Endodermal cell (in vitro differentiated cells): ENCODE results near the gene CTIF. TPM values are rescaled to one million over a fixed set of nuclear protein-coding genes. Genes with fewer than 3 reads are reported as not detected.
A peak's percentile ranks its signal among the peaks of the same experiment; 100 is the strongest.

Experiments used
- DNase-seq: peaks from one replicate; pipeline ENCODE4 v3.0.0-alpha.2; 2017
- H3K27ac ChIP-seq: 2 replicates; pipeline ENCODE4 v1.5.1; 2013; ENCODE audit warnings: mild to moderate bottlenecking, low read depth, low read length, moderate library complexity
- H3K27me3 ChIP-seq: 2 replicates; pipeline ENCODE4 v1.6.1; 2013; ENCODE audit warnings: mild to moderate bottlenecking, low read length, moderate library complexity; ENCODE audit not compliant: insufficient read depth, control insufficient read depth, poor library complexity, severe bottlenecking
- H3K36me3 ChIP-seq: 2 replicates; pipeline ENCODE4 v1.7.0; 2013; ENCODE audit warnings: mild to moderate bottlenecking, low read length, moderate library complexity; ENCODE audit not compliant: control insufficient read depth, insufficient read depth
- H3K4me1 ChIP-seq: one replicate; pipeline ENCODE4 v1.7.0; 2013; ENCODE audit warnings: low read length; ENCODE audit not compliant: control insufficient read depth, insufficient read depth
- H3K4me3 ChIP-seq: 2 replicates; pipeline ENCODE4 v1.5.1; 2013; ENCODE audit warnings: mild to moderate bottlenecking, low read length, moderate library complexity
- H3K9ac ChIP-seq: 2 replicates; pipeline ENCODE4 v1.6.1; 2013; ENCODE audit warnings: mild to moderate bottlenecking, low read length, moderate library complexity; ENCODE audit not compliant: poor library complexity, severe bottlenecking; ENCODE audit errors: extremely low read depth
- H3K9me3 ChIP-seq: 2 replicates; pipeline ENCODE4 v1.6.1; 2013; ENCODE audit warnings: mild to moderate bottlenecking, low read length, moderate library complexity; ENCODE audit not compliant: control insufficient read depth
- H3K27ac Mint-ChIP-seq: 2 replicates; pipeline ENCODE4 v1.8.0; 2020; ENCODE audit warnings: mixed read lengths
- H3K27me3 Mint-ChIP-seq: 2 replicates; pipeline ENCODE4 v1.8.0; 2021; ENCODE audit warnings: mild to moderate bottlenecking, mixed read lengths; ENCODE audit not compliant: insufficient read depth
- H3K36me3 Mint-ChIP-seq: 2 replicates; pipeline ENCODE4 v1.8.0; 2020; ENCODE audit warnings: low read depth, mixed read lengths
- H3K4me1 Mint-ChIP-seq: 2 replicates; pipeline ENCODE4 v1.8.0; 2020; ENCODE audit warnings: mixed read lengths
- H3K4me3 Mint-ChIP-seq: 2 replicates; pipeline ENCODE4 v1.8.0; 2020; ENCODE audit warnings: mild to moderate bottlenecking, moderate library complexity, mixed read lengths
- H3K9me3 Mint-ChIP-seq: 2 replicates; pipeline ENCODE4 v1.8.0; 2020; ENCODE audit warnings: mild to moderate bottlenecking, mixed read lengths
- WGBS, 2 experiments: methylation state at CpG; one replicate each; pipeline versions ENCODE4 v1.1.5 to v1.1.7; 2013; ENCODE audit warnings: missing lambda C conversion rate in 2 of 2, mixed read lengths in 1 of 2; ENCODE audit not compliant: insufficient coverage in 1 of 2, insufficient read length in 1 of 2; 5-methylcytosine and 5-hydroxymethylcytosine counted together
- total RNA-seq, 2 donors: library from RNA; stranded (reverse); fragmentation: NEBNext Ultra II Directional in 1 of 2; extraction: Animal tissue kit (Norgen Biotek cat#: 25700) in 1 of 2; gene quantifications; 2 replicates in 1 of 2; 3 replicates in 1 of 2; pipeline ENCODE4 v1.2.1, GENCODE V29; 2021
- TF ChIP-seq, protein P1 (sequence below): fragments of 200-600 bp; sonication (generic); conservative IDR thresholded peaks from 2 replicates; pipeline ENCODE4 v1.5.0; 2021; ENCODE audit warnings: antibody characterized with exemption, mild to moderate bottlenecking

The CTIF gene
- total RNA-seq, 2 donors from 2014 or later: 33.8 to 41.6 TPM

DNA sequence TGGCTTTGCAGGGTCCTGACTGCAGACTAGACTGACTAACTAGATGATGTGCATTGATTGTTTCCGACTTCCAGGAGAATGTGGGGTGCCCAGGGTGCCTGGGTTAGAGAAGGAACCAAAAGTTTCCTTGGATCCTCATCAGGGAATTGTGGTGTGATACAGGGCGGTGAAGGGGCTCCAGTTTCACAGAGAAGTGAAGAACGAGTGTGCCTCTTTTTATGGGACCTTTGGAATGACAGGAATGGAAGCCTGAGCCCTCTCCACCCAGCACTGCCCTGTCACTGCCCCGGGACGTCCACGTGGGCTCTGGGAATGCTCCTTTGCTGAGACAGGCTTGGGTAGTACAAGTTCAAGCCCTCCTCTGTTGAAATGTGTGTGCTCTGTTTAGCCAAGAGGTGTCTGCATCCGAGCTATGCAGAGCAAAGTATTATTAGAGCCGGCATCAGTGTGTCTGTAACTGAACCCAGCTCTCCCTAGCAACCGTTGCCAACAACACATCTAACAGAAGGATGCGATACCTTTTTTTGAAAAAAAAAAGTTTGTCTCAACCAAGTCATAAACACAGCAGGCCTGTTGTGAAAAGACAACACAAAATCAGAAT, 228.4 kb downstream of the CTIF start:
- Histone ChIP-seq H3K9me3 (no peaks in the 10 kb centered on the region), H3K9ac (no peak overlapping the region), H3K27me3 (no peaks in the 10 kb centered on the region), H3K36me3 (peaks cover 9% of the 10 kb centered on the region), H3K27ac (no peak overlapping the region), H3K4me1 (no peaks in the 10 kb centered on the region), H3K4me3 (no peak overlapping the region)
- no peak for DNase-seq
- Mint-ChIP-seq H3K4me1 (peaks cover 27% of the 10 kb centered on the region), H3K36me3 (peaks cover 6% of the 10 kb centered on the region), H3K9me3 (no peaks in the 10 kb centered on the region), H3K27ac (no peak overlapping the region), H3K27me3 (no peaks in the 10 kb centered on the region), H3K4me3 (no peak overlapping the region)
- WGBS, 2 experiments: 88 to 92% methylated on average over 9 to 10 of the region's 10 CpGs
- TF ChIP-seq, protein P1, sequence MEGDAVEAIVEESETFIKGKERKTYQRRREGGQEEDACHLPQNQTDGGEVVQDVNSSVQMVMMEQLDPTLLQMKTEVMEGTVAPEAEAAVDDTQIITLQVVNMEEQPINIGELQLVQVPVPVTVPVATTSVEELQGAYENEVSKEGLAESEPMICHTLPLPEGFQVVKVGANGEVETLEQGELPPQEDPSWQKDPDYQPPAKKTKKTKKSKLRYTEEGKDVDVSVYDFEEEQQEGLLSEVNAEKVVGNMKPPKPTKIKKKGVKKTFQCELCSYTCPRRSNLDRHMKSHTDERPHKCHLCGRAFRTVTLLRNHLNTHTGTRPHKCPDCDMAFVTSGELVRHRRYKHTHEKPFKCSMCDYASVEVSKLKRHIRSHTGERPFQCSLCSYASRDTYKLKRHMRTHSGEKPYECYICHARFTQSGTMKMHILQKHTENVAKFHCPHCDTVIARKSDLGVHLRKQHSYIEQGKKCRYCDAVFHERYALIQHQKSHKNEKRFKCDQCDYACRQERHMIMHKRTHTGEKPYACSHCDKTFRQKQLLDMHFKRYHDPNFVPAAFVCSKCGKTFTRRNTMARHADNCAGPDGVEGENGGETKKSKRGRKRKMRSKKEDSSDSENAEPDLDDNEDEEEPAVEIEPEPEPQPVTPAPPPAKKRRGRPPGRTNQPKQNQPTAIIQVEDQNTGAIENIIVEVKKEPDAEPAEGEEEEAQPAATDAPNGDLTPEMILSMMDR: no peak

DNA sequence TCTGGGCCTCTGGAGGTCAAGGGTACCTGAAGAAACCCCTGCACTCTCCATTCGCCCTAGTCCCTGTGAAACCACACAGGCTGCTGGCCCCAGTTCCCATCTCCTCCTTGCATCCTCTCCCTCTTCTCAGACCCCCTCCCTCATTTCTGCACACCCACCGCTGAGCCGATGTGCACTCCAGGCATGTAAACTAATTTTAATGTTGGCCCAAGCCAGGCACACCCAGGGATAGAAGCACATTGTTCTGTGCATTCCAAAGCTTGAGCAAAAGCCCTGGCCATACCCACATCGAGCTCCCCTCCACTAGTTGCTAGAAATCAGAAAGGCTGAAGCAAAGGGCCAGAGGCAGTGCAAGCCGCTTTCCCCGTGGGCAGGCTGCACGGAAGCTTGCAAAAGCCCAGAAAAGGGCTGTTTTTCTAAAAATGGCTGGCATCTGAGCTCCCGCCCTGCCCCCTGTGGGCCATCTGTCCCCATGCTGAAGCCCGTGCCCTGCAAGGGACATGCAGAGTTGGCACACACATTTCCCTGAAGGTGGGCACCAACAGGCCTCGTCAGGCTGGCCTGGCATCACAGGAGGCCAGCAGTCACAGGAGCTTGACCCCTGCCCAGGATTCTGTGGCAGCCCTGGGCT, 230.3 kb downstream of the CTIF start:
- Histone ChIP-seq H3K9me3 (peaks cover 3% of the 10 kb centered on the region), H3K27me3 (no peaks in the 10 kb centered on the region), H3K4me3 (no peak overlapping the region), H3K9ac (no peak overlapping the region), H3K36me3 (peaks cover 12% of the 10 kb centered on the region), H3K27ac (no peak overlapping the region), H3K4me1 (no peaks in the 10 kb centered on the region)
- Mint-ChIP-seq H3K27me3 (no peaks in the 10 kb centered on the region), H3K36me3 (peaks cover 12% of the 10 kb centered on the region), H3K27ac (no peak overlapping the region), H3K4me3 (no peak overlapping the region), H3K4me1 (peaks cover 13% of the 10 kb centered on the region), H3K9me3 (no peaks in the 10 kb centered on the region)
- 88 to 90% methylated on average over 6 to 10 of the region's 10 CpGs for WGBS, 2 experiments
- no peak for DNase-seq
- TF ChIP-seq, protein P1: peak; percentile 53

DNA sequence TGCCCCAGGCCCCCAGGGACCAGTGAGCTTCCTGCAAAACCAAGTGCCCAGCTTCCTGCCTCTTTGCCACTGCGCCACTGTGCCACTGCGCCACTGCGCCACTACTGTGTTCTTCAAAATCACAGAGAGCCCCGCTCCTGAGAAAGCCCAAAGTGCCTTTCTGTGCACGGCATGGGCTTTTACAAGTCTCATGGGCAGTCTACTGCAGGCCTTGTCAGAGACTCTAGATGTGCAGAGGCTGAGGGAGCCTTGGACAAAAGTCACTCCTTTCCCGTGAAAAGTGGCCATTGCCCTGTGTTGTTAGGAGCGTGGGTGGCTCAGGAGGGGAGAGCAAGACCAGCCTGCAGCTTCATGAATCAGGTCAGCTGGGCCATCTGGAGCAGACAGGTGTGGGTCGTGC, 231.4 kb downstream of the CTIF start:
- Histone ChIP-seq H3K27me3 (no peaks in the 10 kb centered on the region), H3K9ac (no peak overlapping the region), H3K4me1 (no peaks in the 10 kb centered on the region), H3K27ac (no peak overlapping the region), H3K36me3 (peaks cover 9% of the 10 kb centered on the region), H3K4me3 (no peak overlapping the region), H3K9me3 (peaks cover 3% of the 10 kb centered on the region)
- DNase-seq: no peak
- Mint-ChIP-seq H3K9me3 (no peaks in the 10 kb centered on the region), H3K4me1 (peaks cover 6% of the 10 kb centered on the region), H3K4me3 (no peak overlapping the region), H3K27ac (no peak overlapping the region), H3K27me3 (no peaks in the 10 kb centered on the region), H3K36me3 (peaks cover 12% of the 10 kb centered on the region)
- 96 to 98% methylated on average over 7 to 8 of the region's 8 CpGs for WGBS, 2 experiments
- TF ChIP-seq, protein P1: no peak
